Measurements from ENCODE around the gene TAS2R41.

Gene TAS2R41

GRCh38 chr7:143494622-143495021, 16.9 kb downstream of the TAS2R41 start:
- no peak for DNase-seq

- DNase-seq = no peak
Measured at GRCh38 chr7:143495851-143496250, 18.2 kb downstream of the TAS2R41 start.

- no peak for DNase-seq
Measured at GRCh38 chr7:143496263-143496662, 18.6 kb downstream of the TAS2R41 start.

- DNase-seq = no peak
Measured at GRCh38 chr7:143497008-143497795, 19.5 kb downstream of the TAS2R41 start.

GRCh38 chr7:143499246-143499645, 21.6 kb downstream of the TAS2R41 start:
- DNase-seq = no peak

GRCh38 chr7:143499743-143500348, 22.2 kb downstream of the TAS2R41 start:
- DNase-seq = no peak

- DNase-seq = no peak
Measured at GRCh38 chr7:143503261-143503660, 25.6 kb downstream of the TAS2R41 start.

GRCh38 chr7:143504215-143504936, 26.7 kb downstream of the TAS2R41 start:
- DNase-seq = no peak

- no peak for DNase-seq
Measured at GRCh38 chr7:143504937-143505297, 27.2 kb downstream of the TAS2R41 start.

GRCh38 chr7:143505838-143506237, 28.2 kb downstream of the TAS2R41 start:
- no peak for DNase-seq

- no peak for DNase-seq
Measured at GRCh38 chr7:143507094-143507518, 29.4 kb downstream of the TAS2R41 start.

GRCh38 chr7:143507534-143508055, 29.9 kb downstream of the TAS2R41 start:
- DNase-seq = no peak

- DNase-seq = no peak
Measured at GRCh38 chr7:143510854-143511592, 33.4 kb downstream of the TAS2R41 start.

GRCh38 chr7:143511593-143512047, 33.9 kb downstream of the TAS2R41 start:
- no peak for DNase-seq

GRCh38 chr7:143512488-143513340, 35.0 kb downstream of the TAS2R41 start:
- DNase-seq = no peak

GRCh38 chr7:143514487-143514886, 36.8 kb downstream of the TAS2R41 start:
- DNase-seq = no peak

GRCh38 chr7:143514995-143515735, 37.5 kb downstream of the TAS2R41 start:
- DNase-seq = no peak

- DNase-seq = no peak
Measured at GRCh38 chr7:143516981-143517380, 39.3 kb downstream of the TAS2R41 start.

- no peak for DNase-seq
Measured at GRCh38 chr7:143518521-143518920, 40.8 kb downstream of the TAS2R41 start.

GRCh38 chr7:143518941-143519340, 41.3 kb downstream of the TAS2R41 start:
- DNase-seq = no peak

Data from NCI-H1048 (cell line).